AG08395 (cell line): ENCODE data around the gene CAPRIN2.

Experiments used
- DNase-seq: peaks from one replicate; pipeline ENCODE4 v3.0.0; 2012; ENCODE audit warnings: mixed read lengths, low spot score

Gene CAPRIN2

GRCh38 chr12:30698346-30698745, 56.4 kb downstream of the CAPRIN2 start:
- DNase-seq: no peak

DNA sequence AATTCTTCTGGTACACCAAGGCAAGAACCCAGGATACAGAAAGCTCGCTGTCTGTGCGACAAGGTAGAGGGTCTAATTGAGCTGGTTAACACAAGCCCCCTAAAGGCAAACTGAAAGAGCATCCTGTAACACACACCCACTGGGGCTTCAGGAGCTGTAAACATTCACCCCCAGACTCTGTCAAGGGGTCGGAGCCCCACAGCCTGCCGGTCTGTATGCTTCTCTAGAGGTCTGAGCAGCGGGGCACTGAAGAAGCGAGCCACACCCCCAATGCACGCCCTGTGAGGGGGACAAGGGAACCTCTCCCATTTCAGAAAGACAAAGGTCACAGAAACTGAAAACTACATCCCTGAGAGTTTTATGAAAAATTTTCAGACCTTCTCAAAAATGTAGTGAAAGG, 57.8 kb downstream of the CAPRIN2 start:
- DNase-seq: no peak

DNA sequence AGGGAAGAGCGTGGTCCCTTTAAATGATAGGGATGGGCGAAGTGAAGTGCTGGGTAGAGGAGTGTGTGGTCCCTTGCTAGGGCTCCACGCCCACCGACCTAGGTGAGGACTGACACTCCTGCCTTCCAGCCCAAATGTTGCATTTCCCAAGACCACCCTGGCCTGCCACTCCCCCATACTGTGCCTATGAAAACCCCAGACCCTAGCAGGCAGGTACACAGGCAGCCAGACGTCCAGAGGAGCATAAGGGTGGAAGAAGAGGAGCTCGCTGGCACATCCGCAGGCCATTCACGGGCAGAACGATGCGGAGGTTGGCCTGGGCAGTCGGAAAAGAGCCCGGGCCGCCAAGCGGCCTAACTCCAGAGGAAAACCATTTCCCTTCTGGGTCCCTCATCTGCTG, 58.3 kb downstream of the CAPRIN2 start:
- no peak for DNase-seq

- no peak for DNase-seq
Observed at GRCh38 chr12:30696103-30696408, 58.7 kb downstream of the CAPRIN2 start.

DNA sequence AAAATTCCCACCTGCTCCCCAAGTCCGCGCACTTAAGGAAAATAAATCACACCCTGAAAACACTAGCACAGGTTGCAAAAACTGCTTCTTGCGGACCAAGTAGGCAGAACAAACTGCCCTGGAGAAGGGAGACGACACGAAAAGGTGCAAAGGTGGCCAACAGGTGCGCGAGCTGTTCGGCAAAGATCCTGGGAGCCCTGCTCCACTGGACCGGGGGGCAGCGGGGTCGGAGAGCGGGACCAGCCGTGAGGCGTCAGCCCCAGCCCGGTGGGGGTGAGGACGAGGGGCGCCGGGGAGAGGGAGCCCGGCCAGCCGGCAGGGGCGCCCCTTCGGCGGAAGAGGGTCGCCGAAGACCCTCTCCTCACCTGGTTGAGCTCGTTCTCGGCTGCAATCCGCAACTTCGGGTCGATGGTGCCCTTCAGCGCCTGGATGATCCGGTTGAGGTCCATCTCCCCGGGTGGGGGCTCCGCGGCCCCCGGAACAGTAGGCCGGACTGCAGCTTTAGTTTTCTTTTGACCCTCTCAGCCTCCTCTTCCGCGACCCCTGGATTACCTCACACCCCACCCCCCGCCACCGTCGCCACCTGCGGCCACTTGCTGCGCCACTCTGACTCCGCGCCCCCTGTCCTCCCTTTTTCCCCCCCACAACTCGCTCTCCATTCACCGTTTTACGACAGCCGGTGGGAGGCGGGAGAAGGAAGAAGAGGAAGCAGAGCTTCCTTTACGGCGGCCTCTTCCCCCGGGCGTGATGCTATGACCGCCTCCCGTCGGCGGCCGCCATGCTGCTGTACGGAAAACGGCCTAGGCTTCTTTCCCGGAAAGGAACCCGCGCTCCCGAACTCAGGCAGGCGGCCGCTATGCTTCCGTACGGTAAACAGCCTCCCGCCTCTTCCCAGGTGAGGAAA, 59.3 kb downstream of the CAPRIN2 start, which contains the start of gene IPO8:
Gene IPO8 (minus strand): TSS at position 671 of the 904 bp plus-strand sequence. CDS start 222 bp downstream, at position 449.
- DNase-seq: peak; percentile 95

DNA sequence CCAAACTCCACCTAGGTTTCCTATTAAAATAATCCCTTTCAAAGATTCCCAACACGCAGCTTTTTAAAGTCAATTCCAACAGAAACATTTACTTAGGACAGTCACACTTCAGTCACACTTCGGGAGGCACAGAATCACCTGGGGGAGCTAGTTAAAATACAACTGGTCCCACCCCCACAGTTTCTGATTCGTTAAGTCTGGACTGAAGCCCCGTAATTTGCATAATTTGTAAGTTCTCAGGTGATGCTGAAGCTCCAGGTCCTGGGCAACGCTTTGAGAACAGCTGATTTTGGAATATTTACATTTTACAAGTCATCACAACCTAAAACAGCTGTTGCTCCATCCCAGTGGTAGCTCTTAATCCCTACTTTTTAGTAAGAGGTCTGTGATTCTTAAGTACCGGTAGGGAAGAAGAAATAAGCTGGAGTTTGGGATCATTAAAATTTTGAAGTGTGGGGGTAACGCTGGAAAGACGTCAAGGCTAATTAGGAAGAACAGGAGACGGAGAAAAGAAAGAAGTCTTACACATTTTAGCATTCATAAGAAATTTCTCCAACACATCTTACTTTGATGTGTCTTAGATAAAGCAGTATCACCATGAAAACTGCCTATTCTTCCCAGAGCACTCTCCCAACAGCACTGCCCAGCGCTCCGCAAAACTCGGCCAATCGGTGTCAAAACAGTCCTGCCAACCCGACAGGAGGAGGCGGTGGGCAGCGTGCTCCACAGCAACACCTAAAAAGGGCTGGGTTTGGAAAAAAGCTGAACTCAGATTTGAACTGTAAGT, 60.1 kb downstream of the CAPRIN2 start:
- peak; percentile 50 for DNase-seq

DNA sequence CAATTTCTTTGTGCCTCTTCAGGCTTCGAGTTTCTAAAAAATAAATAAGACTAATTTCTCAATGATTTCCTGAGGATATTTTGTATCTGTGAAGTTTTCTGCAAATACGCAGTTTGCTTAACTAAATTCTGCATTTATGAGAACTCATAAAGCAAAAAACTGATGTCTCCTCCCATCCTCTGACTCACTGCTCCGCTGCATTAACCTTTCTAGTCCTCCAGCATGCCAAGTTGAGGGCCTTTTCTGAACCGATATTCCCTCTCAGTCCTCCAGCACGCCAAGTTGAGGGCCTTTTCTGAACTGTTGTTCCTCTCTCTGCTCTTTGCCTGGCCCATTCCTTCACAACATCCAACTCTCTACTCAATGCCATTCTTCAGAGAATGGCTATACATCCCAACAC, 62.3 kb downstream of the CAPRIN2 start:
- DNase-seq: peak; percentile 42

GRCh38 chr12:30691122-30691879, 63.5 kb downstream of the CAPRIN2 start:
- peak; percentile 83 for DNase-seq

GRCh38 chr12:30687265-30687986, 67.3 kb downstream of the CAPRIN2 start:
- DNase-seq: no peak

- no peak for DNase-seq
Observed at GRCh38 chr12:30679241-30679640, 75.5 kb downstream of the CAPRIN2 start.

DNA sequence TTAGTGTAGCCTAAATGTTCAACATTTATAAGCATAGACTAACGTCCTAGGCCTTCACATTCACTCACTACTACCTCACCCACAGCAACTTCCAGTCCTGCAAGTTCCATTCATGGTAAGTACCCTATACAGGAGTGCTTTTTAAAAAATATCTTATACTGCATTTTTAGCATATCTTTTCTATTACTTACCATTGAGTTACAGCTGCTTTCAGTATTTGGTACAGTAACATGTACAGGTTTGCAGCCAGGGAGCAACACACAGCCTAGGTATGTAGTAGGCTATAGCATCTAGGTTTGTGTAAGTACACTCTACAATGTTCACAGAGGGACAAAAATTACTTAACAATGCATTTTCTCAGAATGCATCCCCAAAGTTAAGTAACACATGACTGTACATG, 76.5 kb downstream of the CAPRIN2 start:
- DNase-seq: no peak

DNA sequence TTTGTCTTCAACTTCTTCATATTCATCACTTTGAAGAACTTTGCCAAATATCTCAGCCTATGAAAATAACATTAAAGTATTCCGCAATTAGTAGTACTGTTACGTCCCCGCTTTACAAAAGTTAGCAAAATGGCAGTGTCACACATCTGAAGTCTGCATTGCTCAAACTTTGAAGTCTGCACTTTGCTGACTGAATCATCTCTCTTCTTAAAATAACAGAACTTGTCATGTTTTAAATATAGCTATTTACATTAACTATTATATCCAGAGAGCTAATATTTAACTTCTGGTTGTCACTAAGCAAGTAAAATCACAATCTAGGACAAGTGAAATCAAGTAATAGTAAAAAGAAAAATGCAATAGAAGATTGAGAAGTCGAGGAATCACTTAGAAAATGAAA, 93.5 kb downstream of the CAPRIN2 start:
- DNase-seq: no peak
